Neuronal stem cell (in vitro differentiated cells): Measurements from ENCODE around the gene POLG.

Experiments used
- DNase-seq: peaks from one replicate; pipeline ENCODE4 v3.0.0-alpha.2; 2013; ENCODE audit warnings: low spot score
- H2AFZ ChIP-seq: one replicate; pipeline ENCODE4 v1.6.1; 2013; ENCODE audit warnings: mild to moderate bottlenecking, low read length, inconsistent platforms
- H2AK5ac ChIP-seq: 2 replicates; pipeline ENCODE4 v1.6.1; 2013; ENCODE audit warnings: low read depth, mild to moderate bottlenecking, inconsistent platforms, low read length, moderate library complexity, mixed read lengths
- H2BK120ac ChIP-seq: 2 replicates; pipeline ENCODE4 v1.6.1; 2013; ENCODE audit warnings: low read depth, mild to moderate bottlenecking, inconsistent platforms, low read length, moderate library complexity, mixed read lengths
- H2BK12ac ChIP-seq: one replicate; pipeline ENCODE4 v1.6.1; 2013; ENCODE audit warnings: low read length, inconsistent platforms
- H2BK15ac ChIP-seq: 2 replicates; pipeline ENCODE4 v1.6.1; 2013; ENCODE audit warnings: mild to moderate bottlenecking, low read length, inconsistent platforms, mixed read lengths
- H2BK5ac ChIP-seq: one replicate; pipeline ENCODE4 v1.6.1; 2013; ENCODE audit warnings: inconsistent platforms, mild to moderate bottlenecking, low read length, moderate library complexity
- H3K14ac ChIP-seq: one replicate; pipeline ENCODE4 v1.6.1; 2013; ENCODE audit warnings: low read length, inconsistent platforms
- H3K18ac ChIP-seq: 2 replicates; pipeline ENCODE4 v1.6.1; 2013; ENCODE audit warnings: low read length, inconsistent platforms
- H3K23ac ChIP-seq: 2 replicates; pipeline ENCODE4 v1.6.1; 2013; ENCODE audit warnings: low read depth, mild to moderate bottlenecking, mixed read lengths, low read length, inconsistent platforms; ENCODE audit not compliant: poor library complexity
- H3K27ac ChIP-seq: replicated peaks from 3 replicates; pipeline ENCODE4 v1.5.1; 2013; ENCODE audit warnings: low read length, inconsistent platforms
- H3K27me3 ChIP-seq, 3 experiments: 2 replicates each; pipeline ENCODE4 v1.6.1; 2013; ENCODE audit warnings: low read length in 3 of 3, mild to moderate bottlenecking in 2 of 3, inconsistent platforms in 1 of 3, low read depth in 1 of 3, mixed read lengths in 1 of 3, moderate library complexity in 1 of 3; ENCODE audit not compliant: control insufficient read depth in 3 of 3, insufficient read depth in 3 of 3
- H3K36me3 ChIP-seq, 2 donors: replicated peaks in 1 of 2; 2 replicates each; pipeline ENCODE4 v1.6.1; 2013; ENCODE audit warnings: low read length in 2 of 2; ENCODE audit not compliant: control insufficient read depth in 2 of 2, insufficient read depth in 2 of 2
- H3K4ac ChIP-seq: 2 replicates; pipeline ENCODE4 v1.6.1; 2013; ENCODE audit warnings: inconsistent platforms, mild to moderate bottlenecking, low read length, moderate library complexity
- H3K4me1 ChIP-seq, 2 donors: 1 replicate in 1 of 2; 2 replicates in 1 of 2; pipeline ENCODE4 v1.6.1; 2013; ENCODE audit warnings: low read length in 2 of 2, low read depth in 1 of 2; ENCODE audit not compliant: control insufficient read depth in 2 of 2, insufficient read depth in 1 of 2
- H3K4me2 ChIP-seq: one replicate; pipeline ENCODE4 v1.6.1; 2013; ENCODE audit warnings: mild to moderate bottlenecking, low read length, inconsistent platforms; ENCODE audit not compliant: insufficient read depth, poor library complexity, severe bottlenecking
- H3K4me3 ChIP-seq, 2 donors: 2 replicates each; pipeline ENCODE4 v1.5.1; 2013; ENCODE audit warnings: low read length in 2 of 2, mild to moderate bottlenecking in 2 of 2, inconsistent platforms in 1 of 2, moderate library complexity in 1 of 2
- H3K79me1 ChIP-seq: one replicate; pipeline ENCODE4 v1.6.1; 2013; ENCODE audit warnings: low read depth, mild to moderate bottlenecking, inconsistent platforms, low read length, moderate library complexity
- H3K9ac ChIP-seq: one replicate; pipeline ENCODE4 v1.6.1; 2013; ENCODE audit warnings: mild to moderate bottlenecking, low read depth, low read length, inconsistent platforms; ENCODE audit not compliant: poor library complexity
- H3K9me3 ChIP-seq, 2 donors: replicated peaks in 1 of 2; 2 replicates each; pipeline versions ENCODE3 to v1.6.1; 2013; ENCODE audit warnings: low read length in 2 of 2, mild to moderate bottlenecking in 2 of 2, inconsistent platforms in 1 of 2, low read depth in 1 of 2, mixed read lengths in 1 of 2, moderate library complexity in 1 of 2; ENCODE audit not compliant: control insufficient read depth in 2 of 2, insufficient read depth in 1 of 2
- H4K8ac ChIP-seq: one replicate; pipeline ENCODE4 v1.6.1; 2013; ENCODE audit warnings: low read depth, mild to moderate bottlenecking, inconsistent platforms, low read length, moderate library complexity
- H4K91ac ChIP-seq: one replicate; pipeline ENCODE4 v1.6.1; 2013; ENCODE audit warnings: low read length, low read depth, mild to moderate bottlenecking, inconsistent platforms; ENCODE audit not compliant: poor library complexity
- WGBS, 2 donors: extraction: QIAGEN DNeasy Blood & Tissue Kit; methylation state at CpG; one replicate each; pipeline ENCODE4 v1.1.7; 2013; ENCODE audit warnings: missing lambda C conversion rate in 2 of 2, mixed read lengths in 1 of 2; ENCODE audit not compliant: insufficient read length in 2 of 2, insufficient replicate concordance in 1 of 2; ENCODE audit errors: extremely low coverage in 2 of 2; 5-methylcytosine and 5-hydroxymethylcytosine counted together

The POLG gene

GRCh38 chr15:89372069-89372935 is 37.7 kb upstream of the POLG start:
- peak overlapping the region; percentile 32 for H3K9ac ChIP-seq
- H2AFZ ChIP-seq, result no peak overlapping the region
- no peak overlapping the region for H4K8ac ChIP-seq
- no peak overlapping the region for H2BK120ac ChIP-seq
- no peak for DNase-seq
- H2AK5ac ChIP-seq, result no peak overlapping the region
- no peak overlapping the region for H3K4me3 ChIP-seq
- peaks cover 9 to 23% of the 10 kb centered on the region in 2 donors for H3K4me1 ChIP-seq
- no peak overlapping the region for H3K27ac ChIP-seq
- no CpG with 5 or more reads among the region's 15 CpGs for WGBS, 2 donors
- H3K4me2 ChIP-seq, result no peak overlapping the region
- no peak overlapping the region for H2BK5ac ChIP-seq
- no peak overlapping the region for H3K23ac ChIP-seq
- H2BK15ac ChIP-seq, result no peak overlapping the region
- H3K27me3 ChIP-seq, result peaks cover 62 to 99% (median 96%) of the 10 kb centered on the region in 3 experiments
- H3K36me3 ChIP-seq, result no peaks in the 10 kb centered on the region
- H3K9me3 ChIP-seq, result peaks cover 4 to 10% of the 10 kb centered on the region in 2 donors
- H4K91ac ChIP-seq, result peak overlapping the region; percentile 47
- H3K14ac ChIP-seq, result no peak overlapping the region
- no peak overlapping the region for H3K4ac ChIP-seq
- no peaks in the 10 kb centered on the region for H3K79me1 ChIP-seq
- peak overlapping the region; percentile 68 for H3K18ac ChIP-seq
- H2BK12ac ChIP-seq, result no peak overlapping the region

GRCh38 chr15:89371228-89372044 is 36.8 kb upstream of the POLG start:
- no CpG with 5 or more reads among the region's 87 CpGs for WGBS, 2 donors
- Histone ChIP-seq H4K8ac (no peak overlapping the region), H4K91ac (no peak overlapping the region), H3K9ac (peak overlapping the region; percentile 32), H3K4me1 (peaks cover 9 to 23% of the 10 kb centered on the region in 2 donors), H3K4ac (no peak overlapping the region), H3K4me3 (peak overlapping the region in 1 of 2 donors; percentile 36), H2AK5ac (peak overlapping the region; percentile 68), H2BK12ac (no peak overlapping the region), H3K27me3 (peaks cover 64 to 99% (median 96%) of the 10 kb centered on the region in 3 experiments), H2AFZ (peak overlapping the region; percentile 69), H3K14ac (no peak overlapping the region), H3K4me2 (peak overlapping the region; percentile 77), H3K18ac (peak overlapping the region; percentile 68), H2BK15ac (no peak overlapping the region), H2BK120ac (no peak overlapping the region), H3K27ac (no peak overlapping the region), H3K9me3 (peaks cover 6 to 16% of the 10 kb centered on the region in 2 donors), H3K36me3 (no peaks in the 10 kb centered on the region), H2BK5ac (no peak overlapping the region), H3K79me1 (no peaks in the 10 kb centered on the region), H3K23ac (no peak overlapping the region)
- peak; percentile 65 for DNase-seq

- H3K79me1 ChIP-seq, result no peaks in the 10 kb centered on the region
Observed at GRCh38 chr15:89370978-89371227, 36.3 kb upstream of the POLG start.

More at GRCh38 chr15:89370978-89371227, 36.3 kb upstream of the POLG start:
- no peak overlapping the region for H3K4me3 ChIP-seq
- no peak overlapping the region for H3K27ac ChIP-seq
- no peak for DNase-seq
- H3K4me2 ChIP-seq, result peak overlapping the region; percentile 77
- H3K9ac ChIP-seq, result no peak overlapping the region
- H3K23ac ChIP-seq, result no peak overlapping the region
- H2AFZ ChIP-seq, result peak overlapping the region; percentile 69
- H2AK5ac ChIP-seq, result peak overlapping the region; percentile 68
- no peak overlapping the region for H2BK5ac ChIP-seq
- no peak overlapping the region for H2BK15ac ChIP-seq
- peaks cover 63 to 100% (median 98%) of the 10 kb centered on the region in 3 experiments for H3K27me3 ChIP-seq
- no CpG with 5 or more reads among the region's 11 CpGs for WGBS, 2 donors
- H3K4me1 ChIP-seq, result peaks cover 9 to 23% of the 10 kb centered on the region in 2 donors
- no peak overlapping the region for H3K14ac ChIP-seq
- no peak overlapping the region for H2BK120ac ChIP-seq
- no peak overlapping the region for H4K91ac ChIP-seq
- no peak overlapping the region for H2BK12ac ChIP-seq
- peaks cover 6 to 16% of the 10 kb centered on the region in 2 donors for H3K9me3 ChIP-seq
- H4K8ac ChIP-seq, result no peak overlapping the region
- peak overlapping the region; percentile 59 for H3K18ac ChIP-seq
- H3K4ac ChIP-seq, result no peak overlapping the region
- no peaks in the 10 kb centered on the region for H3K36me3 ChIP-seq
